ENCODE results near the gene ALMS1. TPM values are rescaled to one million over a fixed set of nuclear protein-coding genes. Genes with fewer than 3 reads are reported as not detected.
"Not testable (repeated sequence)": the region's sequence is repeated elsewhere in the genome, so short reads cannot be mapped to it uniquely, and the experiment has no call there.

Gene ALMS1
- total RNA-seq, 2 donors from 2014 or later, result 18.5 to 69.3 TPM

DNA sequence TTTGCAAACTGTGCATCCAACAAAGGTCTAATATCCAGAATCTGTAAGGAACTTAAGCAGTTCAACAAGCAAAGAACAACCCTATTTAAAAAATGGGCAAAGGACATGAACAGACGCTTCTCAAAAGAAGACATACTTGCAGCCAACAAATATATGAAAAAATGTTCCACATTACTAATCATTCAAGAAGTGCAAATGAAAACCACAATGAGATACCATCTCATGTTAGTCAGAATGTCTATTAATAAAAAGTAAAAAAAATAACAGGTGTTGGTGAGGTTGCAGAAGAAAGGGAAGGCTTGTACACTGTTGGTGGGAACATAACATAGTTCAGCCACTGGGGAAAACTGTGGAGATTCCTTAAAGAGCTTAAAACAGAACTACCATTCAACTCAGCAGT, 130.4 kb downstream of the ALMS1 start:
- DNase-seq (ENCODE audit: low spot score), result no peak
- Histone ChIP-seq H3K9me3 (no peaks in the 10 kb centered on the region), H3K4me3 (no peak overlapping the region), H3K36me3 (no peaks in the 10 kb centered on the region), H3K27ac (no peak overlapping the region), H3K27me3 (replicated peaks; ENCODE audit: insufficient read depth) (no peaks in the 10 kb centered on the region), H3K4me1 (replicated peaks) (no peaks in the 10 kb centered on the region)
- intact Hi-C loops (cut with DNase I), result no loop called here
- TF ChIP-seq CTCF (IDR thresholded peaks at IDR 0.05) (no peak), POLR2A (IDR thresholded peaks at IDR 0.05) (no peak), POLR2AphosphoS5 (IDR thresholded peaks at IDR 0.05) (no peak)
- 100% methylated on average over 1 of the region's 1 CpG for WGBS

GRCh38 chr2:73528688-73529087, 143.1 kb downstream of the ALMS1 start:
- no peaks in the 10 kb centered on the region for H3K36me3 ChIP-seq

GRCh38 chr2:73530773-73531172, 145.1 kb downstream of the ALMS1 start:
- H3K36me3 ChIP-seq; DNase-seq (ENCODE audit: low spot score); H3K27ac ChIP-seq; H3K9me3 ChIP-seq; H3K4me1 ChIP-seq (replicated peaks); H3K27me3 ChIP-seq (replicated peaks; ENCODE audit: insufficient read depth); H3K4me3 ChIP-seq; intact Hi-C loops (cut with DNase I): not testable (repeated sequence)
- 96% methylated on average over 4 of the region's 4 CpGs for WGBS

More at GRCh38 chr2:73528688-73529087, 143.1 kb downstream of the ALMS1 start:
- WGBS, result 93% methylated on average over 1 of the region's 1 CpG
- Histone ChIP-seq H3K9me3 (no peaks in the 10 kb centered on the region), H3K4me1 (replicated peaks) (no peaks in the 10 kb centered on the region), H3K27me3 (replicated peaks; ENCODE audit: insufficient read depth) (no peaks in the 10 kb centered on the region), H3K4me3 (no peak overlapping the region), H3K27ac (no peak overlapping the region)
- no peak for DNase-seq (ENCODE audit: low spot score)
- intact Hi-C loops (cut with DNase I), result no loop called here
- no peak for TF ChIP-seq POLR2AphosphoS5 (IDR thresholded peaks at IDR 0.05)
- TF ChIP-seq CTCF (IDR thresholded peaks at IDR 0.05), result no peak
- no peak for TF ChIP-seq POLR2A (IDR thresholded peaks at IDR 0.05)

DNA sequence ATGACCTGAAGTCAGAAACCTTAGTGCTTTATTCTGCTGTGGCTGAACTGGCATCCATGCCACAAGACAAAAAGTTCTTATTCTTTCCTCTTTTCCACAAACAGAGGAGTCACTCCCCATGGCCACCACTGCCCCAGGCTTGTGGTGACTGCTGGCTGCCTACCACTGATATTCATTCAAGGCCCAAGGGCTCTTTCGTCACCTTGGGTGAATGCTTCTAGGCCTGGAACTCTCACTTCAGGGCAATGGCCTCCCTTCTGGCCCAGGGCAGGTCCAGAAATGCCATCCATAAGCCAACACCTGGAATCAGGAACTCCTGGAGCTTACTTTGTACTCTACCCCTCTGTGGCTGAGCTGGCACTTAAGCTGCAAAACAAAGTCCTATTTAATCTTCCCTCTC, 146.7 kb downstream of the ALMS1 start:
- no peak for DNase-seq (ENCODE audit: low spot score)
- no peak for TF ChIP-seq POLR2AphosphoS5 (IDR thresholded peaks at IDR 0.05)
- TF ChIP-seq CTCF (IDR thresholded peaks at IDR 0.05), result no peak
- TF ChIP-seq POLR2A (IDR thresholded peaks at IDR 0.05), result no peak
- 100% methylated on average over 1 of the region's 1 CpG for WGBS
- H3K4me1 ChIP-seq (replicated peaks), result no peaks in the 10 kb centered on the region
- no peaks in the 10 kb centered on the region for H3K36me3 ChIP-seq
- H3K9me3 ChIP-seq, result no peaks in the 10 kb centered on the region
- no peaks in the 10 kb centered on the region for H3K27me3 ChIP-seq (replicated peaks; ENCODE audit: insufficient read depth)
- intact Hi-C loops (cut with DNase I), result no loop called here
- no peak overlapping the region for H3K4me3 ChIP-seq
- H3K27ac ChIP-seq, result no peak overlapping the region

DNA sequence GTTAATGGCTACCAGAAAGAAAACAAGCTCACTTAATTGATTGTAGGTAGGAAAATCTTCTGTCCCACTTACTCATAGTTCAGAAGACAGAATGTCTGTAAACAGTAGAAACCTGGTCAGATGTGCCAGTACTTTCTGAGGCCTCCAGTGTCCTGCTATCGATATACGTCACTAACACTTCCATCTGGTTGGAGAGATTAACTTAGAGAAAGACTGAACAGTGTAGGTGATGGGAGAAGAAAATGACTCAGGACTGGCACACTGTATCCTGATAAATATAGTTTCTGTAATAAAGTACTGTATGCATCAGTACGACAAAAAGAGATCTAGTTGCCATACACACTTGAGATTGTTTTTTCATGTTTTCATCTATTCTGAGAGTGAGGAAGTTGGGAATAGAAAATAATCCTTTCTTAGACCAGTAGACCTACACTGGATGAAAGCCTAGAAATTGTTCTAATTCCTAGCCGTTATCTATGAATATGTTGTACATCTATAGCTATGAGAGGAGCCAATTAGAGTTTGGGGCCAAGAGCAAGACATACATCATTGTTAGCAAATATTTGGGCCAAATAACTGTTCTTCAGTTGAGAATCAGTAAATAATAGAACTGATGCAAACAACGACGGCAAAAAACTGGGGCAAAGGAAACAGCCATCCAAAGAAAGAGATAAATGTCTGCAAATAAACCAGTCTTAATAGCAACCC, 150.7 kb downstream of the ALMS1 start:
- H3K36me3 ChIP-seq, result peaks cover 0 to 3% of the 10 kb centered on the region in 2 donors
- H3K9me3 ChIP-seq, result no peaks in the 10 kb centered on the region
- no peak for TF ChIP-seq CTCF (IDR thresholded peaks at IDR 0.05)
- no peak for TF ChIP-seq POLR2AphosphoS5 (IDR thresholded peaks at IDR 0.05)
- no peak for TF ChIP-seq POLR2A (IDR thresholded peaks at IDR 0.05)
- DNase-seq (ENCODE audit: low spot score), result no peak
- H3K4me3 ChIP-seq, result no peak overlapping the region
- intact Hi-C loops (cut with DNase I), result no loop called here
- H3K4me1 ChIP-seq (replicated peaks), result no peaks in the 10 kb centered on the region
- no peak overlapping the region for H3K27ac ChIP-seq
- H3K27me3 ChIP-seq (replicated peaks; ENCODE audit: insufficient read depth), result no peaks in the 10 kb centered on the region
- 93% methylated on average over 6 of the region's 6 CpGs for WGBS

- not testable (repeated sequence) for DNase-seq (ENCODE audit: low spot score)
These were observed 175.2 kb downstream of the ALMS1 start for GRCh38 chr2:73560875-73561274.

More at GRCh38 chr2:73560875-73561274, 175.2 kb downstream of the ALMS1 start:
- intact Hi-C loops (cut with DNase I); H3K4me3 ChIP-seq; H3K27me3 ChIP-seq (replicated peaks; ENCODE audit: insufficient read depth); H3K36me3 ChIP-seq; H3K9me3 ChIP-seq; H3K4me1 ChIP-seq (replicated peaks); H3K27ac ChIP-seq: not testable (repeated sequence)
- 52% methylated on average over 5 of the region's 5 CpGs for whole genome bisulfite sequencing
